GM13977 (cell line): ENCODE data around the gene RMND5B.

Experiments used
- DNase-seq: peaks from one replicate; pipeline ENCODE4 v3.0.0; 2012; ENCODE audit warnings: low spot score
- in situ Hi-C: fragments of 300-500 bp; cut with MboI; formaldehyde crosslinking; loops from one replicate; pipeline ENCODE4 v1.12.0; 2022; ENCODE audit warnings: low sequenced_read_pairs, low pct_unique_long_range_greater_than_20kb, mixed read lengths, inconsistent platforms; ENCODE audit not compliant: unreplicated experiment
- TF ChIP-seq, protein P1 (sequence below): IDR thresholded peaks from 2 replicates; pipeline ENCODE4 v1.5.1; 2012; ENCODE audit warnings: mild to moderate bottlenecking, control low read depth; ENCODE audit not compliant: insufficient read depth; ENCODE audit errors: extremely low read depth, missing control alignments

Gene RMND5B

DNA sequence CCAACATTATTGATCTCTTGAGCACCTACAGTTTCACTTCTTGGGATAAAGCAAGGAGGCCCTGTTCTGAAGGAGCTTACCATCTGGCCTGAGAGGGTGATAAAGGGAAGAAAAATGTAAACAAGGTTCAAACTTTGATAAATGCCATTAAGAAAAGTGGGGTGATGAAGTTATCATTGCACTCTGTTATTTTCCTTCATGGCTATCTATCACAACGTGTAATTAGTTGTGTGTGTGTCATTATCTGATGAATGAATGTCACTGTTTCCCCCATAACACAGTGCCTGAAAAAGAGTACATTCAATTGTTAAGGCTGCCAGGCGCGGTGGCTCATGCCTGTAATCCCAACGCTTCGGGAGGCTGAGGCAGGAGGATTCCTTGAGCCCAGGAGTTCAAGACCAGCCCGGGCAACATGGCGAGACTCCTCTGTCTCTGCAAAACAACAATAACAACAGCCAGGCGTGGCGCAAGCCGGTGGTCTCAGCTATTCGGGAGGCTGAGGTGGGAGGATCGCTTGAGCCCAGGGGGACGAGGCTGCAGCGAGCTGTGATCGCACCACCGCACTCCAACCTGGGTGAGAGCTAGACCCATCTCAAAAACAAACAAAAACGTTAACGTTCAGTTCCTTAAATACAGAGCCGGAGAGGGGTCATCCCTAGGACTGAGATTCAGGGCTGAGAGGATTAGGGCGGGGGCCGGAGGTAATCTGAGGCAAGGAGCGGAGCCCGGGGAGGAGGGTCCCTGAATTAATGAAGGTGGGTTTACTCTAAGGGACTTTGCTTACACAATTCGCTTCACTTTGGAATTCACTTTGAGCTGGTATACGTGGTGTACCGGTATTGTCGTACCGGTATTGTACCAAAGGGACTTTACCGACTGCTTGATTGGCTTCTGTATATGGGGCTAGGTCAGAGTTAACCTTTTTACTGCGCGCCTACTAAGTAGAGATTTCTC, 22.0 kb downstream of the RMND5B start:
- in situ Hi-C loops = no loop called here
- TF ChIP-seq, protein P1, sequence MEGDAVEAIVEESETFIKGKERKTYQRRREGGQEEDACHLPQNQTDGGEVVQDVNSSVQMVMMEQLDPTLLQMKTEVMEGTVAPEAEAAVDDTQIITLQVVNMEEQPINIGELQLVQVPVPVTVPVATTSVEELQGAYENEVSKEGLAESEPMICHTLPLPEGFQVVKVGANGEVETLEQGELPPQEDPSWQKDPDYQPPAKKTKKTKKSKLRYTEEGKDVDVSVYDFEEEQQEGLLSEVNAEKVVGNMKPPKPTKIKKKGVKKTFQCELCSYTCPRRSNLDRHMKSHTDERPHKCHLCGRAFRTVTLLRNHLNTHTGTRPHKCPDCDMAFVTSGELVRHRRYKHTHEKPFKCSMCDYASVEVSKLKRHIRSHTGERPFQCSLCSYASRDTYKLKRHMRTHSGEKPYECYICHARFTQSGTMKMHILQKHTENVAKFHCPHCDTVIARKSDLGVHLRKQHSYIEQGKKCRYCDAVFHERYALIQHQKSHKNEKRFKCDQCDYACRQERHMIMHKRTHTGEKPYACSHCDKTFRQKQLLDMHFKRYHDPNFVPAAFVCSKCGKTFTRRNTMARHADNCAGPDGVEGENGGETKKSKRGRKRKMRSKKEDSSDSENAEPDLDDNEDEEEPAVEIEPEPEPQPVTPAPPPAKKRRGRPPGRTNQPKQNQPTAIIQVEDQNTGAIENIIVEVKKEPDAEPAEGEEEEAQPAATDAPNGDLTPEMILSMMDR = no peak
- DNase-seq = no peak

DNA sequence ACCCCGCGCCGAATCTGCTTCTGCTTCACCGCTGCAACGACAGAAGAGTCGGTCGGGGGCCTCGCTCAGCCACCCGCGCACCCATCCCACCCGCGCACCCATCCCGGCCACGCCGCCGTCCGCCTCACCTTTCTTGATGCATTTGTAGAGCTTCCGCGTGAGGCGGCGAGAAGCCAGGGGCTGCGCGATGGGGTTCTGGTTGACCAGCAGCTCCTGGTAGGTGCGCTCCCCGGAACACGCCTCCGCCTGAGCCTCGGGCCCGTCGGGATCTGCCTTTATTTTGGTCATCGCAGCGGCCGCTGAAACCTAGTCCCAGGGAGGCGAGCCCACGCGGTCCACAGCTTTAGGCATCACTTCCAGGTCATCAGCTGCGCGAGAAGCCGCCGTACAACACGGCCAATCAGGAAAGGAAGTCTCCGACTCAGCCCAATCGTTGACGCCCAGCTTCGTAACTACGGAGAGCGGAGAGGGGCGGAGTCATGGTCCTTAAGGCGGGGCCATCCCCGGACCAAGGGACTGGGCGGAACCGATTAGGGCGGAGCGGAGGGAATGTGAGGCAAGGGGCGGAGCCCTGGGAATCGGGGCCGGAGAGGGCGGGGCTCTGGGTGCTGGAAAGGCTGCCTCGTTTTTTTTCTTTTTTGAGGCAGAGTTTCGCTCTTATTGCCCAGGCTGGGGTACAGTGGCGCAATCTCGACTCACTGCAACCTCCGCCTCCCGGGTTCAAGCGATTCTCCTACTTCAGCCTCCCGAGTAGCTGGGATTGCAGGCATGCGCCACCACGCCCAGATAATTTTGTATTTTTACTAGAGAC, 22.9 kb downstream of the RMND5B start, which contains the start of gene NHP2:
Gene NHP2 (minus strand): TSS at position 356 of the 811 bp plus-strand sequence. CDS start 68 bp downstream, at position 288.
- in situ Hi-C loops = no loop called here
- TF ChIP-seq, protein P1 = no peak
- peak; percentile 97 for DNase-seq

DNA sequence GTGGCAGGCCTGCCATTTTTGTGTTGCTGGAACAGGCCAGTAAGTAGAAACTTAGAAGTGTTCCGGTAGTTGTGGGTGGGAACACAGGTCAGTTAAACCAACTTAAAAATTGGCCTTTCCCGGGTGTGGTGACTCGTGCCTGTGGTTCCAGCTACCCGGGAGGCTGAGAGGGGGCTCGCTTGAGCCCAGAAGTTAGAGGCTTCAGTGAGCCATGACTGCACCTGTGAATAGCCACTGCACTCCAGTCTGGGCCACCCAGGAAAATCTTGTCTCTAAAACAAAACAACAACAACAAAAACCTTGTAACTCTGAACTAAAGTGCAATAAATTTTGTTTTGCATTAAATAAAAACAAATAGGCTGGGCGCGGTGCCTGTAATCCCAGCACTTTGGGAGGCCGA, 24.3 kb downstream of the RMND5B start:
- in situ Hi-C loops = loop anchor here (5.0 kb wide), 1 partner anchor 78 kb away; no protein-coding TSS in a partner anchor
- TF ChIP-seq, protein P1 = no peak

DNA sequence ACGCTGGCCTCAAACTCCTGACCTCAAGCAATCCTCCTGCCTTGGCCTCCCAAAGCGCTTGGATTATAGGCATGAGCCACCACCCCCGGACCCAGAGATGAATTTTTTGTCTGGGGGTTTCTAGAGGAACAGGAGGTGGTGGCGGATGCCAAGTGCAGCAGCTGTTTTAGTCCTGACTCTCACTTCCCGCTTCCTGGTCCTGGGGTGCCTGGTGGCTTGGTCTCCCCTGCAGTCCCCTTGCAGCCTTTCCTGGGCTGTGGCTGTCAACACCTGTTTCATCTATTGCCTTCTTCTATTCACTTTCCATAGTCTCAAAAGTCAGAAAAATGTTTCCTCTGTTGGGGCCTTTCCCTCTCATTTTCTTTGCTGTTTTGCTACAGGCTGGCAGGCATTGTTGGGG, 29.4 kb downstream of the RMND5B start:
- DNase-seq = no peak
- in situ Hi-C loops = no loop called here
- TF ChIP-seq, protein P1 = no peak

More for the DNA sequence above, 24.3 kb downstream of the RMND5B start:
- no peak for DNase-seq

DNA sequence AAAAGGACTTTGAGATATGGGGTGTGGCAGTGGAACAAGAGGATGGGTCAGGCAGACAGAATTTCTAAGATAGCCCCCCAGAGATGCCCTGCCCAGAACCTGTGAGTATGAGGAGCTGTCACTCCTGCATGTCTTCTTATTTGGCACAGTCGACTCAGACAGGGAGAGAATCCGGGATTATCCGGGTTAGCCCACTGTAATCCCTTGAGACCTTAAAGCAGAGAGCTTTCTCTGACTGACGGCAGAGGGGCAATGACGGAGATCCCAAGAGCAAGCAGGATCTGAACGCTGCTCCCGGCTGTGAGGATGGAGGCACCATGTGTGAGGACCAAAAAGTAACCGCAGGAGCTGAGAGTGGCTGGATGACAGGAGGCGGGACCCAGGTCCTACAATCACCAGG, 31.7 kb downstream of the RMND5B start:
- DNase-seq = no peak
- TF ChIP-seq, protein P1 = no peak
- in situ Hi-C loops = no loop called here
